HG03196 (cell line): ENCODE data around the gene USP30.
"Not testable (repeated sequence)": the region's sequence is repeated elsewhere in the genome, so short reads cannot be mapped to it uniquely, and the experiment has no call there.

Source experiments
- ATAC-seq: cut with Tn5 transposase; IDR thresholded peaks from one replicate; pipeline ENCODE4 v1.9.1; 2021; ENCODE audit not compliant: unreplicated experiment

USP30 gene, protein sequence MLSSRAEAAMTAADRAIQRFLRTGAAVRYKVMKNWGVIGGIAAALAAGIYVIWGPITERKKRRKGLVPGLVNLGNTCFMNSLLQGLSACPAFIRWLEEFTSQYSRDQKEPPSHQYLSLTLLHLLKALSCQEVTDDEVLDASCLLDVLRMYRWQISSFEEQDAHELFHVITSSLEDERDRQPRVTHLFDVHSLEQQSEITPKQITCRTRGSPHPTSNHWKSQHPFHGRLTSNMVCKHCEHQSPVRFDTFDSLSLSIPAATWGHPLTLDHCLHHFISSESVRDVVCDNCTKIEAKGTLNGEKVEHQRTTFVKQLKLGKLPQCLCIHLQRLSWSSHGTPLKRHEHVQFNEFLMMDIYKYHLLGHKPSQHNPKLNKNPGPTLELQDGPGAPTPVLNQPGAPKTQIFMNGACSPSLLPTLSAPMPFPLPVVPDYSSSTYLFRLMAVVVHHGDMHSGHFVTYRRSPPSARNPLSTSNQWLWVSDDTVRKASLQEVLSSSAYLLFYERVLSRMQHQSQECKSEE

GRCh38 chr12:109052414-109053323 is at the start of gene USP30:
USP30 (plus strand) TSS chr12:109052576; CDS start chr12:109052679, 103 bp downstream.
- peak; percentile 74 for ATAC-seq

- no peak for ATAC-seq
Measured at GRCh38 chr12:109004017-109004416, 48.4 kb upstream of the USP30 start.

DNA sequence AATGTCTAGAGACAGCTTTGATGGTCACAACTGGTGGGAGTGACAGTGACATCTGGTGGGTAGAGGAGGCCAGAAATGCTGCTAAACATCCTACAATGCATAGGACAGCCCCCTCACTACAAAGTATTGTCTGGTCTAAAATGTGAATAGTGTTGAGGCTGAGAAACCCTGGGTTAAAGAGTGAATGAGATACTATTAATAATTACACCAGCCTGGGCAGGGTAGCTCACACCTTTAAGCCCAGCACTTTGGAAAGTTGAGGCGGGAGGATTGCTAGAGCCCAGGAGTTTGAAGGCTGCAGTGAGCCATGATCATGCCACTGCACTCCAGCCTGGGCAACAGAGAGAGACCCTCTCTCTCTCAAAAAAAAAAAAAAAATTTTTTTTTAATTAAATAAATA is 42.6 kb upstream of the USP30 start:
- ATAC-seq = no peak

GRCh38 chr12:109010259-109010658 is 42.1 kb upstream of the USP30 start:
- no peak for ATAC-seq

DNA sequence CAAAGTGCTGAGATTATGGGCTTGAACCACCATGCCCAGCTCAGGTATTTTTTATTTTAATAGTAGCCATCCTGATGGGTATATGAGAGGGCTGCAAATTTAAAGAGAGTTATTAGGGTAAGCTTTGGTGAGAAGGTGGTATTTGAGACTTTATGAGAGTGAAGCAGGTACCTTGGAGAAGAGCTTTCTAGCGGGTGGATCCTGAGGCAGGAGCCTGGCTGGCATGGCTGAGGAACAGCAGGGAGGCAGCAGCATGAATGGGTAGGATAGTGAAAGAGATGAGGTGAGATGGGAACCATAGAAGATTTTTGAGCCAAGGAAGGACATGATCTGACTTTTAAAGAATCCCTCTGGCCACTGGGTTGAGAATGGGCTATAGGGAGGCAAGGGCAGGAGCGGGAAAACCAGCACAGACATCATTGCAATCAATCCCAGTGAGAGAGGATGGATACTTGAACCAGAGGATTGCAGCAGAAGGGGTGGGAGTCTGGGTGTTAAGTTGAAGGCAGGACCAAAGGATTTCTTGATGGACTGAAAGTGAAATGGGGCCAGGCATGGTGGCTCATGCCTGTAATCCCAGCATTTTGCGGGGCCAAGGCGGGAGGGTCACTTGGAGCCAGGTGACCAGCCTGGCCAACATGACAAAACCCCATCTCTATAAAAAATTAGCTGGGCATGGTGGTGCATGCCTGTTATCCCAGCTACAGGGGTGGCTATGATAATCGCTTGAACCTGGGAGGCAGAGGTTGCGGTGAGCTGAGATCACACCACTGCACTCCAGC is 37.2 kb upstream of the USP30 start:
- ATAC-seq = no peak

GRCh38 chr12:109016016-109016415 is 36.4 kb upstream of the USP30 start:
- ATAC-seq = no peak

GRCh38 chr12:109016978-109017377 is 35.4 kb upstream of the USP30 start:
- no peak for ATAC-seq

DNA sequence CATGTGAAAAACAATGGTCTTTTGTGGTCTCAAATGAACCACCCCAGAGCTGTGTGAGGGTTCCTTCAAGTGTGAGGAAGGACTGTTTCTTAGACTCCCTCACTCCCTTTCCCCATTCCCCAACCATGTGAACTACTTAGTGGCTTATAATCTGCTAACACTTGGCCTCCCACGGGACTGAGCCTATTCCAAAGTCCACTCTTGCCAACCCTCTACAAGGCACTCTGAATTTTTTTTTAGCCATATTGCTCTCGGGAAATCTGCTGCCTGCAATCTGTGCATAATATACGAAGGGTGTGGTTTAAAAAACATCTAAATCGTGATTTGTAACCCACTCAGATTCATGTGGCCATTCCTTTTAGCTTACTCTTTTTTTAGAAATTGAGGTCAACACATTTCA is 34.1 kb upstream of the USP30 start:
- ATAC-seq = no peak

DNA sequence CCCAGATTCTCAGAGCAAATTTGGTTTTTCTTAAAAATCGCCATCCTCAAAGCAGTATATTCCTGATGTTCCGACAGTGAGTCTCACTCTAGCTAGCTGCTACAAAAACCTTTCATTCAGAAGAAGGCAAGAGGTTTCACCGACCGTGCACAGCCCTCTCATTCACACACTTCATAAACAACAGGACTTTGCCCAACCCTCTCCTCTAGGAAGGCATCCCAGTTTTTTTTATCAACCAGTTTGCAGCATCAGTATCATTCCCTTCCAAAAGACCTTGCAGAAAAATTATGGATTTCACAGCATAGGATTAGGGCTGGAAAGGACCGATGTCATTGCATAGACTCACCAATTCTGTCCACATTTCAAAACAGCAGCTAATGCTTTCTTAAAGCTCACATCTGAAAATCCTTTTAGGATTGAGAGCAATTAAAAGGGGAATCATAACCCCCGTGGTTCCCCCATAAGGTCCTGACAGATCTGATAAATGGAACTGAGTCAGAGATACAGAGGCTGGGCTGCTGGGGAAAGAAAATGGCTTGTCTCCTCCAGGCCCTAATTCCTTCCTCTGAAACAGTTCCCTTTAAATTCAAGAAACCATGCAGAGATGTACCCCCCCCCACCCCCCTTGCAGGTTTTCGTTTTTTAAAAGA is 32.1 kb upstream of the USP30 start:
- ATAC-seq = no peak

GRCh38 chr12:109020796-109021380 is 31.5 kb upstream of the USP30 start, which contains the start of gene SVOP:
SVOP (minus strand) TSS chr12:109021068; CDS start chr12:109020868, 200 bp downstream.
- ATAC-seq = no peak

DNA sequence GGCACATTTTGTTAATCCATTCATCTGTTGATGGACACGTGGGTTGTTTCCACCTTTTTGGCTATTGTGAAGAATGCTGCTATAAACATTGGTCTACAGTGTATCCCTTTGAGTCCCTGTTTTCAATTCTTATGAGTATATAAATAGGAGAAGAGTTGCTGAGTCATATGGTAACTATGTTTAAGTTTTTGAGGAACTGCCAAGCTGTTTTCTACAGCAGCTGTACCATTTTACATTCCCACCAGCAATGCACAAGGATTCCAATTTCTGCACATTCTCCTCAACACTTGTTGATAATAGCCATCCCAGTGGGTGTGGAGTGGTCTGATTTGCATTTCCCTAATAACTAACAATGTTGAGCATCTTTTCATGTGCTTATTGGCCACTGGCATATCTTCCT is 24.6 kb upstream of the USP30 start:
- ATAC-seq = no peak

DNA sequence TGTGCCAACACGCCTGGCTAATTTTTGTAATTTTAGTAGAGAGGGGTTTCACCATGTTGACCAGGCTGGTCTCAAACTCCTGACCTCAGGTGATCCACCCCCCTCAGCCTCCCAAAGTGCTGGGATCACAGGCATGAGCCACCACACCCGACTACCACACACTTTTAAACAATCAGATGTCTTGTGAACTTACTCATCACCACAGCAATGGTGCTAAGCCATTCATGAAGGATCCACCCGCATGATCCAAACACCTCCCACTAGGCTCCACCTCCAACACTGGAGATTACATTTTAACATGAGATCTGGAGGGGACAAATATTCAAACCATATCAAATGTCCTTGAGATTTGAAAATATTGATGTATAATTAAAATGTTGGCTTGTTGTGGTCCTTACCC is 23.8 kb upstream of the USP30 start:
- not testable (repeated sequence) for ATAC-seq

DNA sequence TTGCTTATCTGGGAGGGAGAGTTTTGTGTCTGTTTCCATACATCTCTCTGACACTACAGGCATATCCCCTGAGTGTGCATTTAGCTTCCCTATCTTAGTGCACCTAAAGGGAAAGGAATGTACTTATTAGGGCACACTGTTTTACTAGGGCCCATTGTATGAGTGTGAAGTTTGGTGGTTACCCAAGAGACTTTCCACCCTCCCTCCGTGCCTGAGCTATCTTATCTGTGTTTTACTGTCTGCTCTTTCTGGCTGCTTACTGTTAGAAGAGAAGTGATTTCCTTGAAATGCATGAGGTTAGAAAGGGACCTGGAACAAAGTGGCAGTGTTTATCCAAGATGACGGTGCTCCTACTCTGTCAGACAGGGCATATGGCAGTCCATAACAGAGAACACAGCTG is 23.0 kb upstream of the USP30 start:
- ATAC-seq = no peak

DNA sequence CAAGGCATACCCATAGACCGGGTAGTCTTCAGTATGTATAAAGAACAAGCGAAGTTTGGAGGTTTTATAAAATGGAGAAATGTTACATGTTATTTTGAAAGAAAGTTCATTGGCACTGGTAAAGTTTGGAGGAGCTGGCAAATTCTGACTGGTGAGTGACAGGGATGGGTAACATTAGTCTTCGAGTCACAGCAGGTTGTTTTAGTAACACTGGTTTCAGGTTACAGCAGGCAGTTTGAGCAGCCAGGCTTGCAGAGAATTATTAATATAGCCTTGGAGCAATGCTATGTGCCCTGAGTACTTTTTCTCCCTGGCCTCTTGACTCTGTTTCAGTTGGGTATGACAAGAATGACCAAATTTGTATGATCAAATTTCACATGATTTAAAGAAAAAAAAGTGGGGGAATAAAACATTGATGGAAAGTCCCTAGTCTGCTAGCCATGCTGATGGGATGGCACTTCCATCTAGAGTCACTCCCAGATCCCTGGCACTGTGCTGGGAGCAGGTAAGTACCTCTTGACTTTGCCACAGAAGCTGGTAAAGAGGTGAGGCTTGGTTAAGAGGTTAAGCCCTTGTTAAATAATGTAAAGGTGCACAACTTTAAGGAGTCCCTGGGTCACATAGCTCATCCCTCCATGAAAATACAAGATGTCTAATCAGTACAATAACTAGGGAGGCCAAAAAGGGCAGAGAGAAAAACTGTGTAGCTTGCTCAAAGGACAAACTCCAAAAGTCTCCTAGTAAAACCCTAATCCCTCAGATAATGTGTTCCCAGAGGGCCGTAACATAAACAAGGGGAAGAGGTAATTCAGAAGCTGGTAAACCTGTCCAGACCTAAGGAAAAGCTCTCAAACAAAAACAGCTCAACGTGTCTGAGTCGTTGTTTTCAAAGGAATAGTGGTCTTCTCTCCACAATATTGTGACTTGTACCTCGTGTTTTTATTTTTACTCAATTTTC is 18.9 kb upstream of the USP30 start:
- ATAC-seq = no peak

- no peak for ATAC-seq
Measured at GRCh38 chr12:109036975-109037374, 15.4 kb upstream of the USP30 start.

DNA sequence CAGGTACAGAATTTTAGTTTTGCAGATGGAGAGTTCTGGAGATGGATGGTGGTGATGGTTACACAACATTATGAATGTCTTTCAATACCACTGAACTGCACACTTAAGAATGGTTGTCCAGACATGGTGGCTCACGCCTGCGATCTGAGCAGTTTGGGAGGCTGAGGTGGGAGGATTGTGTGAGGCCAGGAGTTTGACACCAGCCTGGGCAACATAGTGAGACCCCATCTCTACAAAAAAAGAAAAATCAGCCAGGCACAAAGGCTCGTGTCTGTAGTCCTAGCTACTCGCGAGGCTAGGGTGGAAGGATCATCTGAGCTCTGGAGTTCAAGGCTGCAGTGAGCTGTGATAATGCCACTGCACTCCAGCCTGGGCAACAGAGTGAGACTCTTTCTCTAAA is 8.1 kb upstream of the USP30 start:
- no peak for ATAC-seq

DNA sequence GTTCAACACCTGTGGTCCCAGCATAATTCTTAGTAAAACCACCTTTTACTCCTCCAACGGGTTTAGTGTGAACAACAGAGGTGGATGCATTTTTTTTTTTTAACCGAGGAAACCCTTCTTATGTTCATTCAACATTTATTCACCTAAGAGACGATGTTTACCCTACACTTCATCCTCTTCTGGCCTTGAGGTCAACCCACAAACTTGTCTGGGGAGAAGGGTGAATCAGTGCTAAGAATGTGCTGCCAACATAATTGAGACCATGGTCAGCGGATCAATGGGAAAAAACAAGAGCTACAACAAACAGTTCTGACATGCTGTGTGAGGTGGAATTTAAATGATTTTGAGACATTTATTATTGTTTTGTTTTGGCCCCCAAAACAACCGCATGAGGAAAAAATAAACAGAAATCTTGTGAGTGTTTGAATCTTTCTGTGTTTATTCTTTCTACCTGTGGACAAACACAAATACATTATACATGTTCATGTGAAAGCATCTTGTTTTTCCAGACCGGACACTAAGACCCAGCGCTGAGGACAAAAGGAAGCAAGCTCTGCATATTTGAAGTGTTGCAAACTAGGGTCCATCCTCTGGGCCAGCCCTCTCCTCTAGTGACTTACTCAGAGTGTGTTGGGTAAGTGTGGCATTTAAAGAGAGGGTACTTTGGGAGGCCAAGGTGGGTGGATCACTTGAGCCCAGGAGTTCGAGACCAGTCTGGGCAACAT is 5.1 kb upstream of the USP30 start:
- ATAC-seq = no peak

DNA sequence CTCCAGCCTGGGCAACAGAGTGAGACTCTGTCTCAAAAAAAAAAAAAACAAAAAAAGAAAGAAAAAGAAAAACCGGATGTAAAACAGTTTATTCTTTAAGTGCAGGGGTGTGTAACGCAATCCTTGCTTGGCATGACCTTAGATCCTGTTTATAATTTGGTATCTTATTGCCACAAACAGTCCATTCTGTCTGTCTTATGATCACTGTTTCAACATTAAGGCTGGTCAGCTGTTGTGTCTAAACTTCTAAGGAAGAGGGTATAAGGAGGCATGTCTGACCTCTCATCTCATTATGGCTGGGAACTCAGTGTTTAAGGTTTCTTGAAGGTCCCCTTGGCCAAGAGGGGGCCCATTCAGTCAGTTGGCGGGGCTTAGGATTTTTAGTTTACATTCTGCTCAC is 3.7 kb upstream of the USP30 start:
- not testable (repeated sequence) for ATAC-seq
